HG03159 (cell line): ENCODE data around the gene ERI2.
"Not testable (repeated sequence)": the region's sequence is repeated elsewhere in the genome, so short reads cannot be mapped to it uniquely, and the experiment has no call there.

ENCODE experiments used
- ATAC-seq: cut with Tn5 transposase; IDR thresholded peaks from one replicate; pipeline ENCODE4 v1.9.1; 2021; ENCODE audit warnings: mild to moderate bottlenecking, moderate library complexity; ENCODE audit not compliant: unreplicated experiment

ERI2 gene

GRCh38 chr16:20821682-20822081 lies 15.4 kb upstream of the ERI2 start:
- ATAC-seq, result no peak

DNA sequence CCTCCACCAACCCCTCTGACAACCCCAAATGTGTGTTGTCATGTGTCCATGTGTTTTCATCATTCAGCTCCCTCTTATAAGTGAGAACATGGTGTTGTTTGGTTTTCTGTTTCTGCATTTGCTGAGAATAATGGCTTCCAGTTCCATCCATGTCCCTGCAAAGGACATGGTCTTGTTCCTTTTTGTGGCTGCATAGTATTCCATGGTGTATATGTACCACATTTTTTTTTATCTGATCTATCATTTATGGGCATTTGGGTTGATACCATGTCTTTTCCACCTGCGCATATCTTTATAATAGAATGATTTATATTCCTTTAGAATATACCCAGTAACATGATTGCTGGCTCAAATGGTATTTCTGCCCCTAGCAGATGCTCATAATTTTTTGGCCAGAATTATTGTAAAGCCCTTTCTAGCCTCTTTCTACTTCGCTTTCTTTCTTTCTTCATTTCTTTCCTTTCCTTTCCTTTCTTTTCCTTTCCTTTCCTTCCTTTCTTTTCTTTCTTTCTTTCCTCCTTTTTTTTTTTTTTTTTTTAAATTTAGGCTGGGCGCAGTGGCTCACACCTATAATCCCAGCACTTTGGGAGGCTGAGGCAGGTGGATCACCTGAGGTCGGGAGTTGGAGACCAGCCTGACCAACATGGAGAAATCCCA lies 12.8 kb upstream of the ERI2 start:
- ATAC-seq, result no peak

- ATAC-seq, result no peak
Observed at GRCh38 chr16:20814784-20815183, 8.5 kb upstream of the ERI2 start.

GRCh38 chr16:20812510-20812909 lies 6.2 kb upstream of the ERI2 start:
- no peak for ATAC-seq

GRCh38 chr16:20811889-20812439 lies 5.7 kb upstream of the ERI2 start:
- ATAC-seq, result no peak

DNA sequence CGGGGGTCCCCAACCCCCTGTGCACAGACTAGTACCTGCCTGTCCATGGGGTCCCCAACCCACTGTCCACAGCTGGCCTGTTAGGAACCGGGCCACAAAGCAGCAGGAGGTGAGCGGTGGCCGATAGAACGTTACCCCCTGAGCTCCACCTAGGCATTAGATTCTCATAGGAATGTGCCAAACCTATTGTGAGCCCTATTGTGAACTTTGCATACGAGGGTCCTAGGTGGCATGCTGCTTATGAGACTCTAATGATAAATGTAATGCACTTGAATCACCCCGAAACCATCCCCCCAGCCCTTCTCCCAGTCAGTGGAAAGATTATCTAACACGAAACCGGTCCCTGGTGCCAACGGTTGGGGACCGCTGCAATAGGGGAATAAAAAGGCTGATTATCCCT lies 1.6 kb upstream of the ERI2 start:
- no peak for ATAC-seq

- ATAC-seq, result not testable (repeated sequence)
Observed at GRCh38 chr16:20805684-20806167, 546 bp downstream of the ERI2 start.

DNA sequence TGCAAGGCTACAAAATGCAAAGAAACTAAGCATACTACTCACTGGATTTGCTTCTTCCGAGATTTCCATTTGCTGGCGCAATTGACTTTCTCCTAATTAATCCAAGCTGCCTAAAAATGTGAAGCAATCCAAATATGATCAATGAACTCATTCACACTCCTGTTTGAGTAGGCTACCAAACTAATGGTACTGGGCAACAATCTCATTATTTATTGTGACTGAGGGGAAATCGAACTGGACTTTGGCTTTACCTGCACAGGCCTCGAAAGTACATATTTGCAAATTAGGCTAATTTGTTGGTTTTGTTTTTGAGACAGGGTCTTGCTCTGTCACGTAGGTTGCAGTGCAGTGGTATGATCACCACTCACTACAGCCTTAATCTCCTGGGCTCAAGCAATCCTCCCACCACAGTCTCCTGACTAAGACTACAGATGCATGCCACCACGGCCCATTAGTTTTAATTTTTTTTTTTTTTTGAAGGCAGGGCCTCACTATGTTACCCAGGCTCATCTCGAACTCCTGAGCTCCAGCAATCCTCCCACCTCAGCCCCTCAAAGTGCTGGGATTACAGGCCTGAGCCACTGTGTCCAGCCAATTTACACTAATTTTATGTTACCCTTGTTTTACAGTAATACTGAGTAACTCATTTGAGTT lies 2.6 kb downstream of the ERI2 start:
- no peak for ATAC-seq

DNA sequence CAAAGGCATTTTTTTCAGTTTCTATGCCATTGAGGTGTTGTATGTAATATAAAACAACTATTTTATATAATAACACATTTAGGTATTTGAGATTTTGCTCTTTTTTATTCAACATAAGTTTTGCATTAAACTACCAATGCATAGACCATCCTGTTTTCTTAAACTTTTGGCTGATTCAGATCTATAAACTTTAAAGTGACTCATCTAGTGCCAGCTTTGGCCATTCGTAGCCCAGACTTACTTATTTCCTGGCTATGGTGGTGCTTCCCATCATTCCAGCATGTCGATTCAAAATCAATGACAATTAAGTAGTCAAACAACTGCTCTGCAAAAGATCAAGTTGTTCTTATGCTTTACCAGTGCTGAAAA lies 3.1 kb downstream of the ERI2 start:
- ATAC-seq, result no peak

DNA sequence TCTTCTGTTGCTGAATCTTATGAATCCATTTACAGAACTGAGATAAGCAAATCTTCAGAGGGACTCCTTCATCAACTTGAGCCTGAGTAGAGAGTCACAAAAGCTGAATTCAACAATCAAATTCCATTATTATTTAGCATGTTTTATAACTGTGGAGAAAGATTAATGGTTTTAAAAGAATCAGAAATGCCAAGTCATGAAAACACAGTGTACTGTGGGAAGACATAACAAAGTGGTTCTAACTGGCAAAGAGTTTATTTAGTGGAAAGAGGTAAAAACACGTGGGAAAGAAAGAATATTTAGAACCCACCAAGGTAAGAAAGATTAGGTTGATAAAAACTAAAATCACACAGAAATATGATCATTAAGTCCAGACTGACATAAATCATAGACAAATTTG lies 5.0 kb downstream of the ERI2 start:
- no peak for ATAC-seq

- no peak for ATAC-seq
Observed at GRCh38 chr16:20799599-20799998, 6.7 kb downstream of the ERI2 start.

DNA sequence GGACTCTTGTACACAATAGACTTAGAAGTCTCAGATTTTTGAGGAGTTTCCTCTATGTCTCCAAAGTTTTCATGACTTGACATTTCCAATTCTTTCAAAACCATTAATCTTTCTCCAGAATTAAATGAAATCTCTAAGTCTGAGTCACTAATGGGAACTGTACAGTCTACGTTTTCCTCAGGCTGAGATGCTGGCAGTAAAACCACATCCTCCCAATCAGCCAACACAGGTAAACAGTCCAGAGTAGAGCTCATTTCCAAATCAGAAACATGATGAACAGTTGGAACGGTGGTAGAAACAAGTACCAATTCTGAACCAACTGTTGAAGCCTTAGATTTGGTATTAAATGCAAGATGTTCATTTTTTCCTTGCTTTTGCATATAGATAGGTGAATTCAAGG lies 7.9 kb downstream of the ERI2 start:
- no peak for ATAC-seq

DNA sequence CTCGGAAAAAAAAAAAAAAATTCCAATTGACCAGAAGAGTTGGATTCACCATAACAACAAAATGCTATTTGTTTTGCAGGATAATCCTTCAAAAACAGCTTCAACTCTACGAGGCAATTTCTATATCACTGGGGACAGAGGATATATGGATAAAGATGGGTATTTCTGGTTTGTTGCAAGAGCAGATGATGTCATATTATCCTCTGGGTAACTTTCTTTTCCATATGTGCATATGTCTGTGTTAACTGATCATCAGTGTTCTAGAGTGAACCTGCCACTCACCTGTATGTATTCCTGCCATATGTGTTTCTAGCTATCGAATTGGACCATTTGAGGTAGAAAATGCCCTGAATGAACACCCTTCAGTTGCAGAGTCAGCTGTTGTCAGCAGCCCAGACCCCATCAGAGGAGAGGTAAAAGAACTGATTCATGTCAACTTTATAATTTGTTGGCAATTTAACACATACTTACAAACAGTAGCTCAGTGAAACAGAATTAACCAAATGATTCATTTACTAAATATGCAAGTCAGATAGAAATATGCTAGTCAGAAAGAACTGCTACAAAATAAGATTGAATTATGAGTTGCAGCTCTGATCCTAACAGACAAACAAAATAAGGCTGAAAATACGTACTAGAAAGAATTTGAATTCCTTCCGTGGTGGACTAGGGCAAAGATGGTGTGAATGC lies 14.2 kb downstream of the ERI2 start:
- no peak for ATAC-seq

- no peak for ATAC-seq
Observed at GRCh38 chr16:20789130-20789529, 17.1 kb downstream of the ERI2 start.

GRCh38 chr16:20784204-20784603 lies 22.1 kb downstream of the ERI2 start:
- no peak for ATAC-seq

- ATAC-seq, result no peak
Observed at GRCh38 chr16:20782470-20782869, 23.8 kb downstream of the ERI2 start.

- ATAC-seq, result no peak
Observed at GRCh38 chr16:20781697-20782096, 24.6 kb downstream of the ERI2 start.

DNA sequence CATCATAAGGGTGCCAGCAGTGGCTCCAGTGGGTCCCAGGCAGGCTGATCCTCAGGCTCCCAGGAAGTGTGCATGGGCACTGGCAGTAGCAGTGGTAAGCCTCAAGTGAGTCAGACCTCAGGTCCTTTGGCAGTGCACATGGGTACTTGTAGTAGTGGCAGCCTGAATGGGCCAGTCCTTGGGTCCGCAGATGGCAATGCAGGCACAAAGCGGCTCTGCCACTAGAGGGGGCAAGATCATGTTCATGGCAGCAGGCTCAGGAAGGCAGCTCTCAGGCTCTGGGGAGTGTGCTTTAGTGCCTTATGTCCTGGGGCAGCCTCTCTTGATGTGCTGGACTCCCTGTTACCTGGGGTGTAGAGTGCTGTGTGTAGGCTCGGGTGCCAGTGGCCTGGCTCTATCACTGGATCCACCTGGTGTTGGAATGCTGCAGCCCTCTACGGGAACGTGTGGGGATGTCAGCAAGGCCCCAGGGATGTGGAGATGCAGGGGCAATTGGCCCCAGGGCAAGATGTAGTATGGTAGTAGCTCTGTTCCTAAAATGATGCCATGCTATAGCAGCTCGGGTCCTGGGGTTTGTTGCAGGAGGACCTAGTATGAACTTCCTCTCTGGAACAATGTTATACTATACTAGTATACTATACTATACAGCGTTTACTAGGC lies 31.4 kb downstream of the ERI2 start:
- no peak for ATAC-seq

DNA sequence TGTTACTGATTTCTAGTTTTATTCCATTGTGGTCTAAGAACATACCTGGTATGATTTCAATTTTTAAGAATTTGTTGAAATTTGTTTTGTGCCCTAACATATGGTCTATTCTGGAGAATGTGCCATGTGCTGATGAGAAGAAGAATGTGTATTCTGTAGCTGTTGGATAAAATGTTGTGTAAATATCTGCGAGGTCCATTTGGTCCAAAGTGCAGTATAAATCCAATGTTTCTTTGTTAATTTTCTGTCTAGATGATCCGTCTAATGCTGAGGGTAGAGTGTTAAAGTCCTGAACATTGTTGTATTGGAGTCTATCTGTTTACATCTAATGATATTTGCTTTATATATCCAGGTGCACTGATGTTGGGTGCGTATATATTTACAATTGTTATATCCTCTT lies 32.6 kb downstream of the ERI2 start:
- no peak for ATAC-seq

GRCh38 chr16:20768818-20769217 lies 37.5 kb downstream of the ERI2 start:
- no peak for ATAC-seq

GRCh38 chr16:20768121-20768520 lies 38.2 kb downstream of the ERI2 start:
- no peak for ATAC-seq
